Stomach (tissue), 4 donors: ENCODE data around the gene MYEOV.

ENCODE experiments used
- CTCF ChIP-seq, 7 experiments: fragments of 450-650 bp in 4 of 7; fragments of 200-600 bp in 3 of 7; sonication (generic) in 3 of 7; IDR thresholded peaks; one replicate each; pipeline ENCODE4 v1.5.1; 2016 to 2019; ENCODE audit warnings: antibody characterized with exemption in 7 of 7, control low read depth in 2 of 7, mild to moderate bottlenecking in 1 of 7
- EP300 ChIP-seq: sonication (generic); formaldehyde crosslinking; IDR thresholded peaks from one replicate; pipeline ENCODE4 v1.6.1; 2017; ENCODE audit warnings: antibody characterized with exemption
- POLR2A ChIP-seq, 4 donors: fragments of 450-650 bp; IDR thresholded peaks; one replicate each; pipeline ENCODE4 v1.6.1; 2016; ENCODE audit warnings: antibody characterized with exemption in 4 of 4, control low read depth in 2 of 4, mild to moderate bottlenecking in 1 of 4, moderate library complexity in 1 of 4
- POLR2AphosphoS5 ChIP-seq, 3 donors: sonication (generic); formaldehyde crosslinking; IDR thresholded peaks; one replicate each; pipeline ENCODE4 v1.6.1; 2016; ENCODE audit warnings: antibody characterized with exemption in 3 of 3

- TF ChIP-seq CTCF (IDR thresholded peaks at IDR 0.05): no peak
- no peak for TF ChIP-seq POLR2AphosphoS5 (IDR thresholded peaks at IDR 0.05)
- TF ChIP-seq EP300: no peak
- TF ChIP-seq POLR2A (IDR thresholded peaks at IDR 0.05): no peak
Measured at GRCh38 chr11:69285766-69286165, 8.2 kb upstream of the MYEOV start.
